ENCODE data around the gene FMO2.

FMO2 gene

DNA sequence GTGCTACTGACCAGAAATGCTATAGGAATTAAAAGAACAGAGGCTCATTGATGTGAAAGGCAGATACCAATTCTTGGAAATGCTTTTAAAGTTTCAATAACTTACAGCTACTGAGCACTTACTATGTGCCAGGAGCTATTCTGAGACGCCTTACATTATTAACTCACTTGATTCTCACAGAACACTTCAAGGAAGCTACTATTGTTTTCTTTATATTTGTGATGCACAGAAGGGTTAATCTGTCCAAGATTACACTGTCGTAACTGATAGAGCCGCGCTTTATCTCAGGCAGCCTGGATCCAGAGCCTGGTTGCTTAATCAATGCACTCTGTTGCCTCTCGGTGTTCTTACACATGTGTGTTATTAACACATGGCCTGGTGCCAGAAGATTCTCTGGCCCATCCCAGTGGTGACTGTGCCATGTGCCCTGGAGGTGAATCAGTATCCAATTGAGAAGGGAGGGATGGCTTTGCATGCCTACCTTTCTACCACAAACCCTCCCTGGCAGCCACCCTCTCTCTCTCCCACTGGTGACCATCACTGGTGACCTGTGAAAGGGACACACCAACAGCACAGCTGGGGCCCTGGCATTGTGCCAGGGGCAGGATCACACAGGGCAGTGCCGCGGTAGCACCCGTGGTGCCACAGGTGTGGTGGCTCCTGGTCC lies 72.0 kb downstream of the FMO2 start:
- DNase-seq (ENCODE audit: low read depth, low spot score), result no peak

DNA sequence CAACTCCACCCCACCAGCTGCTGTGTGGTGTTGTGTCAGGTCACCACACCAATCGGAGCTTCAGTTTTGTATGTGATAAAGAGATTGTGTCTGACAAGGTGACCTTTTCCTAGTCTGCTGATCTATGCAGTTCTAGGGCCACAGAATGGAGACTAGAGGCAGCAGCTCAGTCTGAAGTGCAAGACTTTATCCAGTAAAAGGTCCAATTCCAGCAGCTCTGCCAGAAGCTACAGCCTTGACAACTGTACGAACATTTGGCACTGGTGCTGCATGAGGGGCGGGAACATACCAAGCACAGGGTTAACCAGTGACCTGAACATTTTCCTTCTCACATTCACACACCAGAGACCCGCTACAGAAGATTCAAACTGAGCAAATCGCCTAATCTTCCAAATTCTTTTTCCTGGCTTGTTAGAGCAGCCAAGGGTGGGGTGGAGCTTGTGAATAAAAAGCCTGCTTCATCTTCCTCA lies 72.5 kb downstream of the FMO2 start:
- no peak for DNase-seq (ENCODE audit: low read depth, low spot score)

GRCh38 chr1:171258429-171258828 lies 73.3 kb downstream of the FMO2 start:
- DNase-seq (ENCODE audit: low read depth, low spot score), result peak; percentile 42

- no peak for DNase-seq (ENCODE audit: low read depth, low spot score)
Measured at GRCh38 chr1:171258943-171259342, 73.8 kb downstream of the FMO2 start.

Measured in ELF-1 (cell line).